HG02938 (cell line): ENCODE measurements around the gene CRTC1.

ENCODE experiments used
- ATAC-seq: cut with Tn5 transposase; IDR thresholded peaks from one replicate; pipeline ENCODE4 v1.9.1; 2021; ENCODE audit warnings: mild to moderate bottlenecking, moderate library complexity; ENCODE audit not compliant: unreplicated experiment

The CRTC1 gene

DNA sequence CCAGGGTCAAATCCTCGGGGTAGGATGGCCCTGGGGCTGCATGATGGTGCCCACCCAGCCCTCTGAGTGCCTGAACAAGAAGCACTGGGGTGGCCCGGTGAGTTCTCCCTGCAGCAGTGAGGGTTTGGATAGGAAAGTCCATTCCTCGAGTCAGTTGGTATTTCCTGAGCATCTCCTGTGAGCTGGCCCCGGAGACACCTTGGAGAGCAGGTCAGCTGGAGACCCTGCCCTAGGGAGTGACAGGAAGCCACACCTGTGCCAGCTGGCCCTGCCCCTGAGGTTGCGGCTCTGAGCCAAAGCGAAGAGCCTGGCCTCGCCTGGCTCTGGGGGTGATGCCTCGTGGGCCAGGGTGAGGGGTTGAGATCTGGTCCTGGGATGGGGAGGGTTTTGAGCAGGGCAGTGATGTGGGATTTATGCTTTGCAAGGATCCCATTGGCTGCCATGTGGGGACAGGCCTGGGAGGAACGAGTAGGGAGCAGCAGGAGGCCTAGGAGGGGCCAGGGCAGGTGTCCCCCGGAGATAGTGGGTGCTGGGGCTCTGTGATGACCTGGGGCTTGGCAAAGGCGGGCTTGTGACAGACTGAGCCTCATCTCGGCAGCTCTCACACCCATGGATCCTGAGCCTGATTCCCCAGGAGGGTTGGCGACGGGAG is 16.0 kb downstream of the CRTC1 start:
- ATAC-seq: no peak

DNA sequence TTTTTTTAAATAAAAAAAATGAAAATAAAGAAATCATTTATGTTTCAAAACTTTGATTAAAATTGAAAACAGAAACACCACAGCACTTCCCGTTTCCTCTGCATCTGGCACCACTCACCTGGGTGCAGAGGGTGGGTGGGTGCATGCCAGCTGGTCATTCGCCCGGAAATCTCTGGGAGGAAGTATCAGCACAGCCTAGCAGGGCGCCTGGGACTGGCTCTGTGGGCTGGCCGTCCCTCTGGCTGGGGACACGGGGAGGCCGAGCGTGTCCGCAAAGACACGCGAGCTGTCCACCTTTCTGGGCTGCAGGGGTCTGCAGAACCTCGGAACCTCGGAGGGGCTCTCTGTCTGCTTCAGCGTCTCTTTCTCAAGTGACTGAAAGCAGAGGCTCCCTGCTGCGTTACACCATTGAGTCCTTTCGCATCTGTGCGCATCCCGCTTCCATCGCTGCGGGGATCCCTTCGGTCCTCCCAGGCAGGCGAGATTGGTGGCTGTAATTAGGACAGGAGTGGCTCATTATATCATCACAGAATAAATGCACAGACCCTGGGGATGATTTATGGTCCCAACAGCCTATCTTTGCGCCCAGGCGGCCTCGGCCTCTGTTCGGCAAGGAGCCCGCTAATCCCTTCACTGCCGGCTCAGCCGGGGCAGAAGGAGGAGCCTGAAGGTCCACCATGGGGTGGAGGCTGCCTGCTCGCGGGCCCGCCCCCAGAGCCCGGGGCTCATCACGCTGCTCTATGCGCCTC is 17.2 kb downstream of the CRTC1 start:
- ATAC-seq: peak; percentile 55

DNA sequence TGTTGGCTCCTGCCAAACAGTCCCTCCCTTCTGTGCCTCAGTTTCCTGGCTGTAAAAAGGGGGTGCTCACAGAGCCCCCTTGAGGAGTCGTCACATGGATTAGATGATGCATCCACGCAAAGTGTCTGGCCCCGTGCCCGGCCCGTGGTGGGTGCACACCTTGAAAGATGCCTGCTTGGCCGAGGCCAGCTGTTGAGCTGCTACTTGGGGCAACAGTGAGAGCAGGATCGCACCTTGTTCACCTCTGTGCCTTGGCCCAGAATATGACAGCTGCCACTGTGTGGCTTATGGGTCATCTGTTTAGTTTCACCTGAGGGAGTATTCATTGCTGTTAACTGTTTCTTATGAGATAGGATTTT is 17.7 kb downstream of the CRTC1 start:
- ATAC-seq: peak; percentile 22

DNA sequence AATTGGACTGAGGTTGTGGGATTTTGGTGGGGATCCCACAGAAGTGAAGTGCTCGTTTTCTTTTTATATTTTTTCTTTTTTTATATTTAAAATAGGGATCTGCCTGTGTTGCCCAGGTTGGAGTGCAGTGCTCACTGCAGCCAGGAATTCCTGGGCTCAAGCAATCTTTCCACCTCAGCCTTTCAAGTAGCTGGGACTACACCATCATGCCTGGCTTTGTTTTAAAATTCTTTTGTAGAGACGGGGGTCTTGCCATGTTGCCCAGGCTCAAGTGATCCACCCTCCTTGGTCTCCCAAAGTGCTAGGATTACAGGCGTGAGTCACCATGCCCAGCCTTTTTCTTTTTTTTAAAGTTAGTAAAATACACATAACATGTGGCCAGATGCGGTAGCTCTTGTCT is 20.6 kb downstream of the CRTC1 start:
- ATAC-seq: no peak

DNA sequence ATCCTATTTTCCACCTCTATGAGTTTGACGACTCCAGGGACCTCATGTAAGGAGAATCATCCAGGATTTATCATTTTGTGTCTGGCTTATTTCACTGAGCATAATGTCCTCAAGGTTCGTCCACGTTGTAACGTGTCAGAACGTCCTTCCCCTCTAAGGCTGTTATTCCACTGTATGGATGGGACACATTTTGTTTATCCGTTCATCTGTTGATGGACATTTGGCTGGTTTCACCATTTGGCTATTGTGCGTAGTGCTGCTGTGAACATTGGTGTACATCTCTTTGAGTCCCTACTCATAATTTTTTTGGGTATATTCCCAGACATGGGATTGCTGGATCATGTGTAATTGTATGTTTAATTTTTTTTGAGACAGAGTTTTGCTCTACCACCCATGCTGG is 21.5 kb downstream of the CRTC1 start:
- ATAC-seq: no peak

DNA sequence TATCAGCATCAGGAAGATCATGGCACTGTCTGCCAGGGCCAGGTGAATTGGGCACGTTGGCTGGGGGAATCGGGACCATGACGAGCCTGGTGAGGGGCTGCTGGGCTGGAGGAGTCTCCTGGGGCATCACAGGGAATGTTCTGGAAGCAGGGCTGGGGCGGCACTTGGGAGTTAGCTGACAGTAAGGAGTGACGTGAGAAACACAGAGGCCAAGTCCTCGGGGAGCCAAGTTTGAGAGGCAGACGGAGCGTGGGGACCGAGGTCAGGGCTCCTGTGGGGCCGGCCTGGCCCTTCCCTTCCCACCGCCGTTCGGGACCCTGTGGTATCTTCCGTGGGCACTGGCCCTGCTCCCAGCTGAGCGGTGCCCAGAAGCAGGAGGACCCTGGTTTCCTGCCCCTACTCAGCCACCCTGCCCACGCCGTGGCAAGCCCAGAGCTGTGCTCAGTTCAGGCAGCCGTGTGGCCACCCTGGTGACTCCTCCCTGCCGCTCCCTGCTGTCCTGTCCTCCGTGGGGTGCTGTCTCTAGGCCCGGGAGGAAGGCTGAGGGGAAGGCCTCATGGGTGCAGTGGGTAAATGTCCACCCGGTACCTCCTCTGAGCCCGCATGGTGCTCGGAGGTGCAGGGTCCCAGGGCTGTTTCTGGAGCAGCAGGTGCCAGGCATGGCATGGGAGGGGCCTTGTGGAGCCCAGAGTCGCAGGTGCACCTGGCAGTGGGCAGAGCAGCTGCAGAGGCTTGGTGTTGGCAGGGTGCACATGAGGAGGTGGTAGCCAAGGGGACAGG is 25.2 kb downstream of the CRTC1 start:
- no peak for ATAC-seq

DNA sequence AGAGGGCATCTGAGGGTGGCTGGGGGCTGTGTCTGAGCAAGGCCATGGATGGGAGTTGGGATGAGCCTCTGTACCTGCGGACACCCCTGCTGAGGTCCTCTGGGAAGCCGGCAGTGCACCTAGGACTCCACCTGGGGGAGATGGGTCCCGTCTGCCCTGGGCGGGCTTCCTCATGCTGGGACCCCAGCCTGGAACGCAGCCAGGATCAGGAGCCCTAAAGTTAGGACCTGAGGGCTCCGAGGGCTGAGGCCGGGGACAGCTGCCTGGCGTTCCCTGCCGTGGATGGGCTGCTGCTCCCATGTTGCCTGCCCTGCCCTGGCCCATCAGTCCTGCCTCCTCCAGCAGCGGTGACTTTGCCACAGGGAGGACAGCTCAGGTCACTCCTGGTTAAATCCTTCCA is 26.1 kb downstream of the CRTC1 start:
- no peak for ATAC-seq

DNA sequence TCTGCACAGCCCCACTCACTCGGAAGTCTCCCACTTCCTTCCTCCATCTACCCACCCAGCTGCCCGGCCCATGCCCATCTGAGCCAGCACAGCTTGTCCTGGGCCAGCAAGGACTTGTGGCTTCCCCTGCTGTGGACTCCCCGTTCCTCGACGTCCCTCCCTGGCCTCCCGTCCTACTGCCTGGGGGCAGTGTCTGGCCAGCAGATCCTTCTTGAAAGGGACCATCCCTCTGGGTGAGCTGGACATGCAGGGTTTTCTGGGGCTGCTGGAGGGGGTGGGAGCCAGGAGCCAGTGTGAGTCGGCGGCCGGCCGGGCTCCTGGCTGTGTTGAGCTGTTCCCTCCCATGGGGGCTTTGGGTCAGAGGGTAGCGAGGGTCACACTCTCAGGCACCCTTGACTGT is 26.7 kb downstream of the CRTC1 start:
- no peak for ATAC-seq

DNA sequence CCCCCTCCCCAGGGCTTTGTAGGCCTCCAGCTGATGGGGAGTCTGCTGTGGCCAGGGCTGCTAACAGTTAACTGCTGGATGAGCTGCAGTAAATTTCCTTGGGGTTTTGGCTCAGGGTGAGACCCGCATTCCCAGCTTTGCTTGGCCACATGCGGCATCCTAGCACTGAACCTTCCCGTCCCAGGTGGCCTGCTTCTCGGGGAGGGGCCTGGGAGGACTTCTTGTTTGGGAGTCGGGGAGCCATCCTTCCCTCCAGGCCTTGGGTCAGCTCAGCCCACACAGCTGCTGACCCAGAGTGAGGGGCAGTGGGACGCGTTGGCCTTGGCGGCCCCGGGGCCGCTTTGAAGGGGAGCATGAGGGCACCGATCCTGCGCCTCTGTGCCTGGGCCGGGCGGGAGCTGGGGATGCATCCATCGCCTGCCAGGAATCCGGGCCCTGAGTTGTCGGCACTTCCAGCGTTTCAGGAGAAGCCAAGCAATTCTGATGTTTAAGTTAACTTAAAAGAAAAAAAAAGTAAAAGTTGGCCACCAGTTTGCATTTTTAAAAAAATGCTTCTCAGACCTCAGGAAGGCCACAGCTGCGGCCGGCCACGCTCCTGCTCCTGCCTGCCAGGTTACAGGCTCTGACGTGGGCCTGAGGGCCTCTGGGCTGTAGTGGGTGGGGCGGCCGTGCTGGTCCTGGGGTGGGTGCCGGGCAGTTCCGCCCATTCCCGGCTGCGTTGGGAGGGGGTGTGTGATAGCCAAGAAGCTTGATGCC is 27.7 kb downstream of the CRTC1 start:
- no peak for ATAC-seq

DNA sequence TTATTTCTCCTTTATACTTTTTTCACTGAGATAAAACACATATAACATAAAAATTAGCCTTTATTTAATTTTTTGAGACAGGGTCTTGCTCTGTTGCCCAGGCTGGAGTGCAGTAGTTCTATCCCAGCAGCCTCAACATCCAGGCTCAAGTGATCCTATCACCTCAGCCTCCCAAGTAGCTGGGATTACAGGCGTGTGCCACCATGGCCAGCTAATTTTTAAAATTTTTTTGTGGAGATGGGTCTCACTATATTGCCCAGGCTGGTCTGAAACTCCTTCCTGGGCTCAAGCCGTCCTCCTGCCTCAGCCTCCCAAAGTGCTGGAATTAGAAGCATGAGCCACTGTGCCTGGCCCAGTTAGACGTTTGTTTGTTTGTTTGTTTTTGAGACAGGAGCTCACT is 28.4 kb downstream of the CRTC1 start:
- ATAC-seq: no peak

DNA sequence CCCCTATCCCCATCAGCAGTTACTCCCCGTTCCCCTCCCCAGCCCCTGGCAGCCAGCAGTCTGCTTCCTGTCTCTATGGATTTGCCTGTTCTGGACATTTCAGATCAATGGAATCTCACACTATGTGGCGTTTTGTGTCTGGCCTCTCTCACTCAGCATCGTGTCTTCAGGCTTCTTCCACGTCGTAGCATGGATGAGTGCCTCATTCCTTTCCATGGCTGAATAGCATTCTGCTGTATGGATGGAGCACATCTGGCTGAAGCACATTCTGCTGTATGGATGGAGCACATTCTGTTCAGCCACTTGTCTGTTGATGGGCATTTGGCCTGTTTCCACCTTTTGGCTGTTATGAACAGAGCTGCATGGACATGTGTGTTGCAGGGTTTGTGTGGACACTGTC is 29.5 kb downstream of the CRTC1 start:
- no peak for ATAC-seq

DNA sequence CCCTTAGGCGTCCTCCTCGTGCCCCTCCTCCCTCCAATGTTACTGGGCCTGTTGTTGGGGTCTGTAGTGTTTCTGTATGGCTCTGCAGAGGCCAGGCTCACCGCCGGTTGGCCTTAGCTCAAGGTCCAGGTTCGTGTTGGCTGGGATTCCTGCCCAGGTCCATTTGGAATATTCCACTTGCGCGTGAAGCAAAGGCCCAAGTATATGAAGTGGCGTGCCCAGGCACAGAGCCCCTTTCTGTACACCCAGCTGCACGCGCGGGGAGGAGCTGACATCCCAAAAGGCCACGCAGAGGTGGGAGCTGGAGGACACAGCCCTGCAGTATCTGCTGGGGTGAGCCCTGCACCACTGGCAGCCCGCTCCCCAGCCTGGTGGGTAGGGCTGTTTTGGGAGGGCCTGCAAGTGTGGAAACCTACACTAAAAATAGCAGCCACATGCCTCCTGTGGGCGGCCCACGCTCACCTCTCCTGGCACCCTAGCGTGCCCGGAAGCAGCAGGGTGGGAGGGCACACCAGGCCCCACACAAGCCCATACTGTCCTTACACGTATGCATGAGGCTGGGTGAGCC is 30.2 kb downstream of the CRTC1 start:
- ATAC-seq: no peak

DNA sequence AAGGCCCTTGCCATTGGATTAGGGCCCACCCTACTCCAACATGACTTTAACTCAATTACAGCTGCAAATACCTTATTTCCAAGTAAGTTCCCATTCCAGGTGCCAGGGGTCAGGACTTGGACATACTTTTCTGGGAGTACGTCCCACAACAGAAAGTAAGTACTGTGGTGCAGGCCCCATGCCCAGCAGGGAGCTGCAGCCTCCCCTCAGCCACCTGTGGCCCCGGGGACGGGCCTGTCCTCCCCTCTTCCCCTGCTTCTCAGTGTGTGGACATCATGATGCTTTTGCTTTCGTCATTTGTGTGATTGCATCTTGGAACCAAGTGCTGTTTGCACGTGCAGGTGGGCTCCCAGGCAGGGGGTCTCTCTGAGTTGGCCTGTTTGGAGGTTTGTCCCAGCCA is 31.9 kb downstream of the CRTC1 start:
- no peak for ATAC-seq

DNA sequence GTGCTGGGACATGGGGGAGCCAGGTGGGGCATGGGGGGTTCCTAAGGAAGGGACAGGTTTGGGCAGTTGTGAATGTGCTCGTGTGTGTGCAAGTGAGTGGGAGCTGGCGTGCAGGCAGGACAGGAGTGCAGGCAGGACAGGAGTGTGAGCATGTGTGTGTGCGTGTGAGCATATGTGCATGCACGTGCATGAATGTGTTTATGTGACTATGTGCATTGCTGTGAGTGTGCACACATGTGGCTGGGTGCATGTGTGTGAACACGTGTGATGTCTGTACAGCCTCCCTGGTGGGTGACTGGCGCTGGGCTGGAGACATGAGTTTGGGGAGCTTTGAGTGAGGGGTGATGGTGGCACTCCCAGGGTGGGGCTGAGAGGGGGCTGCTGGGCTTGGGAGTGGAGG is 33.4 kb downstream of the CRTC1 start:
- no peak for ATAC-seq

DNA sequence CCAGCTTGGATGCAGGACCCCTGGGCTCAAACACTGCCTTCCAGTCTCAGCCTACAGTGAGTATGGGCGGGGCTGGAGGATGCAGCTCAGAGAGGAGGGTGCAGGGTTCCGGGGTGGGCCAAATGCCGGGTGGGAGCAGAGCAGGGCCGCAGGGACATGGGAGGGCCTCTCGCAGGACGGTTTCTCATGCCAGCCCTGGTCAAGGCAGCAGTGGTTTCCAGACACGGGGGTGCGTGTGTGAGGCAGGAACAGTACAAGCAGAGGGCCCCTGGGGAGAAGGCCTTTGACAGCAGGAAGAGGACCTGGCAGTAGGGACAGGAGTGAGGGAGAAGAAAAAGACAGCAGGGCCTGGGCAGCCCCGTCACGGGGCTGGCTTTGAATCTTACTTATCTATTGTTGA is 34.1 kb downstream of the CRTC1 start:
- no peak for ATAC-seq

DNA sequence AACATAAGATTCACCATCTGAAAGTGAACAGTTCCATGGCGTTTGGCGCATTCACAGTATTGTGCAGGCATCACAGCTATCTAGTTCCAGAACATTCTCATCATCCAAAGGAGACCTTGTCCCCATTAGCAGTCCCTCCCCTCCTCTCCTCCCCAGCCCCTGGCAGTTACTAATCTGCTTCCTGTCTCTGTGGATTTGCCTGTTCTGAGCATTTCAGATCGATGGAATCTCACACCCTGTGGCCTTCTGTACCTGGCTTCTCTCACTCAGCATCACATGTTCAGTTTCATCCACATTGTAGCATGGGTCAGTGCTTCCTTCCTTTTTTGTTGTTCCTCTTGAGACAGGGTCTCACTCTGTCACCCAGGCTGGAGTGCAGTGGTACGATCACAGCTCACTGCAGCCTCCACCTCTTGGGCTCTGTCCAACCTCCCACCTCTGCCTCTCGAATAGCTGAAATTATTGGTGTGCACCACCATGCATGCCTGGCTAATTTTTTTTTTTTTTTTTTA is 34.6 kb downstream of the CRTC1 start:
- ATAC-seq: no peak

DNA sequence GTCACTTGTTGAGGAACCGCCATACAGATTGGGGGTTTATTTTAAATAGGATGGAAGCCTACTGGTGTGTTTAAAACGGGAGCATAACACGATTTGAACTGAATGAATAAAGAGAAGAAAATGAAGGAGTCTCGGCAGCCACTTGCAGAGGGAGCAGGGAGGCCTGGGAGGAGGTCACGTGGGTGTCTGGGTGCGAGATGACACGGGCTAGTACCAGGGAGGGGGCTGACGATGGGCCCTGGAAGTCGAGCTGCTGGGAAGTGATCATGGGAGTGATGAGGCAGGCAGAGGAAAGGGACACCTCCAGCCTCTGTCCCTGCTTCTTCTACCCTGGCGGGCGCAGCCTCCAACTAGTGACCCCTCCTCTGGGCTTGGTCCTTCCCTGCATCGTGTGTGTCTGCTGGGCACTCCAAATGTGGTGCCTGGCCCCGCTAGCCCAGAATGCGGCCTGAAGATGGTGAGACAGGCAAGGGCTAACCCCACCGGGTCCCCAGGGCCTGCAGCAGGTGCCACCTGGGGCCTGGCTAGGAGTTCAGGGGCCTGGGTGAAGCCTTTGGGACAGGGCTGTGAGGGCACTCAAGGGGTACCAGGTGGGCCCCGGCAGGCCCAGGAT is 35.5 kb downstream of the CRTC1 start:
- no peak for ATAC-seq

DNA sequence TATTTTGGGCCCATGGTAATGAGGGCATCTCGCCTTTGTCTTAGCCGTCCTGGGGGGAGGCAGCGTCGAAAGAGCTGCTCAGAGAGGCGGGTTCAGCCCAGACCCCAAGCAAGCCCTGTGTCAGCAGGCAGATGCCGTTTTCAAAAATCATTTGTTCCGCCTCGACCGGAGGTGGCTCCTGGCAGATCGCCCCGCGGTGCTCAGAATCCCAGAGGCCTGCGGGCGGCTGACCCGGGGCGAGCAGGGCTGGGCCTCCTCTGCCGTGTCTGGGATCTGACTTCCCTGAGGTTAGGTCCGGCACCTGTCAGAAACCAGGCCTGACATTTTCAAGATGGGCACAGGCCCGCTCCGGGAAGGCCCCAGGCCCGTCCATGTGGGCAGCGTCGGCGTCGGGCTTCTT is 36.1 kb downstream of the CRTC1 start:
- no peak for ATAC-seq

DNA sequence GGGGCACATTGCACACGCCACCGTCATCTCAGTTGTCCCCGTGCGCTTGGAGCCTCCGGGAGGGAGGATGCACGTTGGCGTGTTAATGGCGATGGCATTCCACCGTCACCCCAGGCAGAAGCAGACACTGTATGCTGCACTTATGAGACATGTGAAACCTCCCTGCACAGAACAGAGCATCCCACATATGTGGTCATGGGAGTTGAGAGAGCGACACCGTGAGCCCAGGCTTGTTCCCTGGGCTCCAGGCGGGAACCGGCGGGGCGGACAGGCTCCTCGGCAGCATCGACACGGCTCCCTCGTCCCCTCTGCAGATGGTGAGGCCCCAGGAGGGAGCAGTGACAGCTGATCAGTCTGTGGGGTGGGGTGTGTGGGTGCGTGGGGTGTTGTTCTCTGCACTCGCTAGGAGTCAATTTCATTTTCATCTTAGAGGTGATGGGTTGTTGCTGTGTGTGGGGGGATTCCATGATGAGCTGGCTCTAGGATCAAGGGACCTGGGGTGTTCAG is 40.4 kb downstream of the CRTC1 start:
- no peak for ATAC-seq
